Esophagus muscularis mucosa (tissue), 4 donors: ENCODE data around the gene ARFGAP3. TPM values are rescaled to one million over a fixed set of nuclear protein-coding genes. Genes with fewer than 3 reads are reported as not detected.

Experiments
- DNase-seq: peaks from one replicate; pipeline ENCODE4 v3.0.0-alpha.2; 2017; ENCODE audit errors: extremely low spot score
- H3K27ac ChIP-seq, 4 donors: fragments of 200-600 bp; sonication (generic); replicated peaks in 1 of 4; 1 replicate in 3 of 4; 2 replicates in 1 of 4; pipeline ENCODE4 v1.5.1; 2016 to 2019; ENCODE audit warnings: mild to moderate bottlenecking in 1 of 4
- H3K27me3 ChIP-seq, 4 donors: fragments of 200-600 bp; sonication (generic); one replicate each; pipeline versions ENCODE4 v1.5.1 to v1.6.0; 2016 to 2019
- H3K36me3 ChIP-seq, 4 donors: fragments of 200-600 bp; sonication (generic); one replicate each; pipeline ENCODE4 v1.5.1; 2016 to 2019
- H3K4me1 ChIP-seq, 4 donors: fragments of 200-600 bp; sonication (generic); one replicate each; pipeline ENCODE4 v1.5.1; 2016 to 2019
- H3K4me3 ChIP-seq, 4 donors: fragments of 200-600 bp; sonication (generic); 1 replicate in 2 of 4; 2 replicates in 2 of 4; pipeline ENCODE4 v1.5.1; 2016 to 2019; ENCODE audit warnings: mild to moderate bottlenecking in 4 of 4, moderate library complexity in 1 of 4
- H3K9me3 ChIP-seq, 4 donors: fragments of 200-600 bp; sonication (generic); 1 replicate in 3 of 4; 2 replicates in 1 of 4; pipeline ENCODE4 v1.5.1; 2016 to 2019
- EP300 ChIP-seq: sonication (generic); formaldehyde crosslinking; IDR thresholded peaks from one replicate; pipeline ENCODE4 v1.6.1; 2017; ENCODE audit warnings: antibody characterized with exemption
- POLR2A ChIP-seq: fragments of 450-650 bp; IDR thresholded peaks from one replicate; pipeline ENCODE4 v1.6.1; 2017; ENCODE audit warnings: antibody characterized with exemption, moderate library complexity, mild to moderate bottlenecking, low read depth
- POLR2AphosphoS5 ChIP-seq, 2 donors: sonication (generic); formaldehyde crosslinking; IDR thresholded peaks; one replicate each; pipeline ENCODE4 v1.6.1; 2017; ENCODE audit warnings: antibody characterized with exemption in 2 of 2
- WGBS: methylation state at CpG from one replicate; pipeline ENCODE4 v1.1.5; 2018; 5-methylcytosine and 5-hydroxymethylcytosine counted together
- intact Hi-C: fragments of 100-400 bp; cut with DNase I; formaldehyde crosslinking; loops from one replicate; pipeline ENCODE4 v1.15.1; 2023
- total RNA-seq, 4 donors: library from RNA; depleted of rRNA; stranded (reverse); fragments of >200 nt; gene quantifications; one replicate each; pipeline versions ENCODE4 v1.1.0 to v1.2.1, GENCODE V29; 2016
- TF ChIP-seq, protein P1 (sequence below), 3 experiments: fragments of 200-600 bp in 2 of 3; fragments of 450-650 bp in 1 of 3; sonication (generic) in 2 of 3; IDR thresholded peaks; one replicate each; pipeline ENCODE4 v1.5.1; 2017 to 2019; ENCODE audit warnings: antibody characterized with exemption in 3 of 3, mild to moderate bottlenecking in 2 of 3, moderate library complexity in 1 of 3

ARFGAP3 gene
- total RNA-seq, 4 donors from 2014 or later = 38.8 to 63.5 (median 41.4) TPM

GRCh38 chr22:42855211-42855610 lies 1.9 kb downstream of the ARFGAP3 start:
- 79% methylated on average over 8 of the region's 8 CpGs for WGBS
- peaks cover 14 to 49% (median 24%) of the 10 kb centered on the region in 4 donors for H3K4me1 ChIP-seq
- peak overlapping the region in 3 of 4 donors; percentile 95 to 98 (median 96) for H3K27ac ChIP-seq
- H3K27me3 ChIP-seq = no peaks in the 10 kb centered on the region
- H3K36me3 ChIP-seq = peaks cover 0 to 6% (median 0%) of the 10 kb centered on the region in 4 donors
- DNase-seq = no peak
- no peak for TF ChIP-seq EP300
- TF ChIP-seq POLR2A = no peak
- TF ChIP-seq POLR2AphosphoS5 (IDR thresholded peaks at IDR 0.05) = no peak
- TF ChIP-seq, protein P1, sequence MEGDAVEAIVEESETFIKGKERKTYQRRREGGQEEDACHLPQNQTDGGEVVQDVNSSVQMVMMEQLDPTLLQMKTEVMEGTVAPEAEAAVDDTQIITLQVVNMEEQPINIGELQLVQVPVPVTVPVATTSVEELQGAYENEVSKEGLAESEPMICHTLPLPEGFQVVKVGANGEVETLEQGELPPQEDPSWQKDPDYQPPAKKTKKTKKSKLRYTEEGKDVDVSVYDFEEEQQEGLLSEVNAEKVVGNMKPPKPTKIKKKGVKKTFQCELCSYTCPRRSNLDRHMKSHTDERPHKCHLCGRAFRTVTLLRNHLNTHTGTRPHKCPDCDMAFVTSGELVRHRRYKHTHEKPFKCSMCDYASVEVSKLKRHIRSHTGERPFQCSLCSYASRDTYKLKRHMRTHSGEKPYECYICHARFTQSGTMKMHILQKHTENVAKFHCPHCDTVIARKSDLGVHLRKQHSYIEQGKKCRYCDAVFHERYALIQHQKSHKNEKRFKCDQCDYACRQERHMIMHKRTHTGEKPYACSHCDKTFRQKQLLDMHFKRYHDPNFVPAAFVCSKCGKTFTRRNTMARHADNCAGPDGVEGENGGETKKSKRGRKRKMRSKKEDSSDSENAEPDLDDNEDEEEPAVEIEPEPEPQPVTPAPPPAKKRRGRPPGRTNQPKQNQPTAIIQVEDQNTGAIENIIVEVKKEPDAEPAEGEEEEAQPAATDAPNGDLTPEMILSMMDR (IDR thresholded peaks at IDR 0.05) = no peak
- H3K9me3 ChIP-seq = no peaks in the 10 kb centered on the region
- intact Hi-C loops = loop anchor here (10.0 kb wide), 1 partner anchor 190 kb away; no protein-coding TSS in a partner anchor
- peak overlapping the region in 2 of 4 donors; percentile 87 to 88 for H3K4me3 ChIP-seq

DNA sequence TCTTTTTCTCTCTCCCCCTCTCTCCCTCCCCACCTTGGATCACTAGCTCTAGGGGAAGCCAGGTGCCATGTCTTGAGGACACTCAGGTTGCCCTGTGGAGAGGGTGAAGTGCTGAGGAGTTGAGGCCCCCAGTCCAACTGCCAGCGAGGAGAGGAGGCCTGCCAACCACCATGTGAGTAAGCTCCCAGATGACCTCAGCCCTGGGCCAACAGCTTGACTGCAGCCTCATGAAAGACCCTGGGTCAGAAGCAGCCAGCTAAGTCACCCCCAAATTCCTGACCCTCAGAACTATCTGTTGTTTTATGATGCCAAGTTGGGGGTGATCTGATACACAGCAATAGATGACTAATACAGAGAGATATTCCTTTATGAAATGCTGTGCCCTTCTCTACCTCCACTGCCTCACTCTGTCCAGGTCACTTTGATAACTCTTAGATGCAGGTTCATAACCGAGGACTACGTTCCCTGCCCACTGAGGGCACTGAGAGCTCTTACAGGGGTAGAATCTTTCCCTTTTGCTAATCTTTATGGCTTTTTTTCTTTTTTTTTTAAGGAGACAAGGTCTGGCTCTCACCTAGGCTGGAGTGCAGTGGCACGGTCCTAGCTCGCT lies 8.0 kb downstream of the ARFGAP3 start:
- H3K9me3 ChIP-seq = no peaks in the 10 kb centered on the region
- intact Hi-C loops = no loop called here

DNA sequence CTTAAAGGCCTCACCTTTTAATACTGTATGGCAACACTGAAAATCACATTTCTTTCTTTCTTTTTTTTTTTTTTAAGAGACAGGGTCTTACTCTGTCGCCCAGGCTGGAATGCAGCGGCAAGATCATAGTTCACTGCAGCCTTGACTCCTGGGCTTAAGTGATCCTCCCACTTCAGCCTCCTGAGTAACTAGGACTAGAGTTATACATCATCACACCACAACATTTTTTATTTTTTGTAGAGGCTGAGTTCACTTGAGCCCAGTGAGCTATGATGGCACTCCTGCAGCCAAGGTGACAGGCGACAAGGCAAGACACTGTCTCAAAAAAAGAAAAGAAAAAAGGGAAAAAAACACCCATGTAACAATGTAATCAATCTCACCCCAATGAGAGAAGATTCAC lies 10.0 kb downstream of the ARFGAP3 start:
- intact Hi-C loops = no loop called here
- H3K4me3 ChIP-seq = no peak overlapping the region

More for the DNA sequence above, 8.0 kb downstream of the ARFGAP3 start:
- no peak for DNase-seq
- H3K27ac ChIP-seq = no peak overlapping the region
- peaks cover 0 to 25% (median 5%) of the 10 kb centered on the region in 4 donors for H3K4me1 ChIP-seq
- WGBS = 91% methylated on average over 5 of the region's 5 CpGs
- TF ChIP-seq POLR2AphosphoS5 (IDR thresholded peaks at IDR 0.05) (no peak), POLR2A (no peak), EP300 (no peak)
- TF ChIP-seq, protein P1 (IDR thresholded peaks at IDR 0.05) = no peak
- H3K27me3 ChIP-seq = no peaks in the 10 kb centered on the region
- peaks cover 25 to 33% (median 29%) of the 10 kb centered on the region in 4 donors for H3K36me3 ChIP-seq
- no peak overlapping the region for H3K4me3 ChIP-seq

GRCh38 chr22:42844756-42845155 lies 12.3 kb downstream of the ARFGAP3 start:
- peaks cover 41 to 71% (median 54%) of the 10 kb centered on the region in 4 donors for H3K36me3 ChIP-seq
- no peak for DNase-seq
- intact Hi-C loops = no loop called here

More for the DNA sequence above, 10.0 kb downstream of the ARFGAP3 start:
- H3K27ac ChIP-seq = no peak overlapping the region
- H3K9me3 ChIP-seq = no peaks in the 10 kb centered on the region
- no peak for TF ChIP-seq POLR2AphosphoS5 (IDR thresholded peaks at IDR 0.05)
- TF ChIP-seq EP300 = no peak
- peaks cover 27 to 51% (median 36%) of the 10 kb centered on the region in 4 donors for H3K36me3 ChIP-seq
- H3K27me3 ChIP-seq = no peaks in the 10 kb centered on the region
- peaks cover 0 to 18% (median 5%) of the 10 kb centered on the region in 4 donors for H3K4me1 ChIP-seq
- no peak for DNase-seq
- WGBS = 95% methylated on average over 3 of the region's 3 CpGs

More at GRCh38 chr22:42844756-42845155, 12.3 kb downstream of the ARFGAP3 start:
- WGBS = 71% methylated on average over 4 of the region's 4 CpGs
- H3K4me3 ChIP-seq = no peak overlapping the region
- H3K9me3 ChIP-seq = no peaks in the 10 kb centered on the region
- no peak for TF ChIP-seq POLR2AphosphoS5 (IDR thresholded peaks at IDR 0.05)
- no peak for TF ChIP-seq POLR2A
- TF ChIP-seq, protein P1 (IDR thresholded peaks at IDR 0.05) = no peak
- TF ChIP-seq EP300 = no peak
- no peak overlapping the region for H3K27ac ChIP-seq
- peaks cover 0 to 8% (median 5%) of the 10 kb centered on the region in 4 donors for H3K4me1 ChIP-seq
- no peaks in the 10 kb centered on the region for H3K27me3 ChIP-seq
